Prostate gland (tissue), 2 donors: ENCODE measurements around the gene THAP4.

Experiments used
- CTCF ChIP-seq, 4 experiments: fragments of 200-600 bp in 2 of 4; fragments of 450-650 bp in 2 of 4; sonication (generic) in 2 of 4; IDR thresholded peaks; 1 replicate in 3 of 4; 2 replicates in 1 of 4; pipeline ENCODE4 v1.5.1; 2016 to 2019; ENCODE audit warnings: antibody characterized with exemption in 4 of 4, mild to moderate bottlenecking in 2 of 4, moderate library complexity in 2 of 4
- POLR2A ChIP-seq: fragments of 450-650 bp; IDR thresholded peaks from one replicate; pipeline ENCODE4 v1.6.1; 2016; ENCODE audit warnings: antibody characterized with exemption, mild to moderate bottlenecking
- POLR2AphosphoS5 ChIP-seq: sonication (generic); formaldehyde crosslinking; IDR thresholded peaks from one replicate; pipeline ENCODE4 v1.6.1; 2017; ENCODE audit warnings: antibody characterized with exemption

GRCh38 chr2:241598061-241598460 is 38.9 kb downstream of the THAP4 start:
- no peak for TF ChIP-seq POLR2AphosphoS5
- TF ChIP-seq CTCF (IDR thresholded peaks at IDR 0.05) = no peak
- TF ChIP-seq POLR2A = no peak
